WTC11 (cell line): ENCODE measurements around the gene COL1A1. TPM values are rescaled to one million over a fixed set of nuclear protein-coding genes. Genes with fewer than 3 reads are reported as not detected.

Source experiments
- ATAC-seq: fragments of 200-7000 bp; cut with Tn5 transposase; 2 replicates; pipeline ENCODE4 v1.10.0; 2021; ENCODE audit warnings: mild to moderate bottlenecking, moderate library complexity
- CTCF ChIA-PET: fragments of 300-600 bp; sonication (Branson Sonifier 250); formaldehyde crosslinking; loops from one replicate; lab custom pipeline; 2021; ENCODE audit warnings: antibody characterized with exemption; lab: Charles Lee
- POLR2A ChIA-PET: fragments of 350-600 bp; sonication (Branson Sonifier 250); formaldehyde crosslinking; loops from one replicate; lab custom pipeline; 2021; ENCODE audit warnings: antibody characterized with exemption; lab: Charles Lee
- DNase-seq: peaks from one replicate; pipeline ENCODE4 v3.0.0; 2021; ENCODE audit warnings: low spot score
- H3K27ac Mint-ChIP-seq: 2 replicates; pipeline ENCODE4 v1.8.0; 2021; ENCODE audit warnings: mixed read lengths
- H3K27me3 Mint-ChIP-seq: 2 replicates; pipeline ENCODE4 v1.8.0; 2021; ENCODE audit warnings: low read depth, mild to moderate bottlenecking, moderate library complexity, mixed read lengths
- H3K36me3 Mint-ChIP-seq: 2 replicates; pipeline ENCODE4 v1.8.0; 2021; ENCODE audit warnings: mixed read lengths
- H3K4me1 Mint-ChIP-seq: 2 replicates; pipeline ENCODE4 v1.8.0; 2022; ENCODE audit warnings: mixed read lengths
- H3K4me3 Mint-ChIP-seq: 2 replicates; pipeline ENCODE4 v1.8.0; 2021; ENCODE audit warnings: mild to moderate bottlenecking, moderate library complexity, mixed read lengths
- H3K9me3 Mint-ChIP-seq: 2 replicates; pipeline ENCODE4 v1.8.0; 2021; ENCODE audit warnings: mixed read lengths
- ARID4B ChIP-seq: sonication (generic); formaldehyde crosslinking; IDR thresholded peaks from 2 replicates; pipeline ENCODE4 v1.8.0; 2023; ENCODE audit warnings: missing genetic modification reagents, mild to moderate bottlenecking, borderline replicate concordance
- ETV6 ChIP-seq: sonication (generic); formaldehyde crosslinking; IDR thresholded peaks from 2 replicates; pipeline ENCODE4 v1.8.1; 2022; ENCODE audit warnings: mild to moderate bottlenecking, missing genetic modification reagents
- GRHL2 ChIP-seq: fragments of 250-450 bp; sonication (Bioruptor Pico); IDR thresholded peaks from 2 replicates; pipeline ENCODE4 v1.8.0; 2022; ENCODE audit warnings: mild to moderate bottlenecking, moderate library complexity; ENCODE audit not compliant: insufficient replicate concordance, severe bottlenecking
- JUN ChIP-seq: sonication (generic); formaldehyde crosslinking; IDR thresholded peaks from 2 replicates; pipeline ENCODE4 v1.8.0; 2023; ENCODE audit warnings: mild to moderate bottlenecking, missing genetic modification reagents
- MAX ChIP-seq: sonication (generic); formaldehyde crosslinking; IDR thresholded peaks from 2 replicates; pipeline ENCODE4 v1.8.0; 2022; ENCODE audit warnings: mild to moderate bottlenecking, missing genetic modification reagents
- MXD4 ChIP-seq: fragments of 250-450 bp; sonication (Bioruptor Pico); IDR thresholded peaks from 2 replicates; pipeline ENCODE4 v1.8.0; 2021; ENCODE audit warnings: mild to moderate bottlenecking, moderate library complexity, borderline replicate concordance
- NFATC4 ChIP-seq: fragments of 250-450 bp; sonication (Bioruptor Pico); IDR thresholded peaks from 2 replicates; pipeline ENCODE4 v1.9.0; 2021; ENCODE audit warnings: mild to moderate bottlenecking
- NFE2L1 ChIP-seq: sonication (generic); formaldehyde crosslinking; IDR thresholded peaks from 2 replicates; pipeline ENCODE4 v1.8.1; 2023; ENCODE audit warnings: missing genetic modification reagents
- NR2C2 ChIP-seq: sonication (generic); formaldehyde crosslinking; IDR thresholded peaks from 2 replicates; pipeline ENCODE4 v1.8.0; 2022; ENCODE audit warnings: mild to moderate bottlenecking, missing genetic modification reagents
- OVOL2 ChIP-seq: fragments of 250-450 bp; sonication (Bioruptor Pico); IDR thresholded peaks from 2 replicates; pipeline ENCODE4 v1.9.0; 2021; ENCODE audit warnings: mild to moderate bottlenecking, borderline replicate concordance
- PRDM15 ChIP-seq: sonication (generic); formaldehyde crosslinking; IDR thresholded peaks from 2 replicates; pipeline ENCODE4 v1.8.0; 2022; ENCODE audit warnings: missing genetic modification reagents
- TCF7 ChIP-seq: sonication (generic); formaldehyde crosslinking; IDR thresholded peaks from 2 replicates; pipeline ENCODE4 v1.8.0; 2022; ENCODE audit warnings: mild to moderate bottlenecking, low read depth, missing genetic modification reagents, moderate library complexity
- ZNF138 ChIP-seq: sonication (generic); formaldehyde crosslinking; conservative IDR thresholded peaks from 2 replicates; pipeline ENCODE4 v1.8.1; 2022; ENCODE audit warnings: mild to moderate bottlenecking, moderate library complexity, missing genetic modification reagents
- ZNF219 ChIP-seq: sonication (generic); formaldehyde crosslinking; IDR thresholded peaks from 2 replicates; pipeline ENCODE4 v1.8.0; 2023; ENCODE audit warnings: missing genetic modification reagents, mild to moderate bottlenecking, borderline replicate concordance
- ZNF232 ChIP-seq: sonication (generic); formaldehyde crosslinking; IDR thresholded peaks from 2 replicates; pipeline ENCODE4 v1.8.0; 2022; ENCODE audit warnings: mild to moderate bottlenecking, missing genetic modification reagents
- ZNF317 ChIP-seq: sonication (generic); formaldehyde crosslinking; IDR thresholded peaks from 2 replicates; pipeline ENCODE4 v1.8.1; 2023; ENCODE audit warnings: low read depth, mild to moderate bottlenecking, moderate library complexity, missing genetic modification reagents, borderline replicate concordance
- ZNF423 ChIP-seq: fragments of 250-450 bp; sonication (Bioruptor Pico); IDR thresholded peaks from 2 replicates; pipeline ENCODE4 v2.1.2; 2022; ENCODE audit warnings: mild to moderate bottlenecking, moderate library complexity
- total RNA-seq: library from RNA; stranded (reverse); gene quantifications from 3 replicates; pipeline ENCODE4 v1.2.3, GENCODE V29; 2021
- TF ChIP-seq, protein P1 (sequence below): sonication (generic); formaldehyde crosslinking; IDR thresholded peaks from 2 replicates; pipeline ENCODE4 v1.8.1; 2022; ENCODE audit warnings: low read depth, missing genetic modification reagents, borderline replicate concordance
- TF ChIP-seq, protein P2 (sequence below): fragments of 250-450 bp; sonication (Bioruptor Pico); IDR thresholded peaks from 2 replicates; pipeline ENCODE4 v2.1.2; 2022; ENCODE audit warnings: mild to moderate bottlenecking, moderate library complexity
- TF ChIP-seq, protein P3 (sequence below): sonication (generic); formaldehyde crosslinking; IDR thresholded peaks from 2 replicates; pipeline ENCODE4 v1.8.1; 2023; ENCODE audit warnings: mild to moderate bottlenecking, missing genetic modification reagents

The COL1A1 gene
- total RNA-seq, 1 experiment from 2014 or later: 52.1 TPM

GRCh38 chr17:50192618-50193291, 8.7 kb downstream of the COL1A1 start (continued):
- TF ChIP-seq, protein P1, sequence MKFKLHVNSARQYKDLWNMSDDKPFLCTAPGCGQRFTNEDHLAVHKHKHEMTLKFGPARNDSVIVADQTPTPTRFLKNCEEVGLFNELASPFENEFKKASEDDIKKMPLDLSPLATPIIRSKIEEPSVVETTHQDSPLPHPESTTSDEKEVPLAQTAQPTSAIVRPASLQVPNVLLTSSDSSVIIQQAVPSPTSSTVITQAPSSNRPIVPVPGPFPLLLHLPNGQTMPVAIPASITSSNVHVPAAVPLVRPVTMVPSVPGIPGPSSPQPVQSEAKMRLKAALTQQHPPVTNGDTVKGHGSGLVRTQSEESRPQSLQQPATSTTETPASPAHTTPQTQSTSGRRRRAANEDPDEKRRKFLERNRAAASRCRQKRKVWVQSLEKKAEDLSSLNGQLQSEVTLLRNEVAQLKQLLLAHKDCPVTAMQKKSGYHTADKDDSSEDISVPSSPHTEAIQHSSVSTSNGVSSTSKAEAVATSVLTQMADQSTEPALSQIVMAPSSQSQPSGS (CRISPR knock-in tag): no peak
- TF ChIP-seq ZNF138 (CRISPR knock-in tag): no peak
- TF ChIP-seq, all 79 proteins: peak for 0

- no peaks in the 10 kb centered on the region for H3K4me1 Mint-ChIP-seq
- no peaks in the 10 kb centered on the region for H3K27me3 Mint-ChIP-seq
- TF ChIP-seq ZNF232: no peak
- TF ChIP-seq MXD4 (CRISPR knock-in tag): no peak
- no peak for TF ChIP-seq ARID4B (CRISPR knock-in tag)
- TF ChIP-seq MAX (CRISPR knock-in tag): no peak
- TF ChIP-seq ZNF317 (CRISPR knock-in tag): no peak
- TF ChIP-seq NFATC4: no peak
- TF ChIP-seq ZNF219 (CRISPR knock-in tag): no peak
- TF ChIP-seq, protein P2, sequence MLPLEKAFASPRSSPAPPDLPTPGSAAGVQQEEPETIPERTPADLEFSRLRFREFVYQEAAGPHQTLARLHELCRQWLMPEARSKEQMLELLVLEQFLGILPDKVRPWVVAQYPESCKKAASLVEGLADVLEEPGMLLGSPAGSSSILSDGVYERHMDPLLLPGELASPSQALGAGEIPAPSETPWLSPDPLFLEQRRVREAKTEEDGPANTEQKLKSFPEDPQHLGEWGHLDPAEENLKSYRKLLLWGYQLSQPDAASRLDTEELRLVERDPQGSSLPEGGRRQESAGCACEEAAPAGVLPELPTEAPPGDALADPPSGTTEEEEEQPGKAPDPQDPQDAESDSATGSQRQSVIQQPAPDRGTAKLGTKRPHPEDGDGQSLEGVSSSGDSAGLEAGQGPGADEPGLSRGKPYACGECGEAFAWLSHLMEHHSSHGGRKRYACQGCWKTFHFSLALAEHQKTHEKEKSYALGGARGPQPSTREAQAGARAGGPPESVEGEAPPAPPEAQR (CRISPR knock-in tag): no peak
- no peak for TF ChIP-seq TCF7 (CRISPR knock-in tag)
- no peak for TF ChIP-seq PRDM15 (CRISPR knock-in tag)
- TF ChIP-seq ETV6: no peak
- TF ChIP-seq GRHL2 (CRISPR knock-in tag): no peak
- no peak for TF ChIP-seq JUN (CRISPR knock-in tag)
- TF ChIP-seq ZNF423 (CRISPR knock-in tag): no peak
- TF ChIP-seq, protein P3, sequence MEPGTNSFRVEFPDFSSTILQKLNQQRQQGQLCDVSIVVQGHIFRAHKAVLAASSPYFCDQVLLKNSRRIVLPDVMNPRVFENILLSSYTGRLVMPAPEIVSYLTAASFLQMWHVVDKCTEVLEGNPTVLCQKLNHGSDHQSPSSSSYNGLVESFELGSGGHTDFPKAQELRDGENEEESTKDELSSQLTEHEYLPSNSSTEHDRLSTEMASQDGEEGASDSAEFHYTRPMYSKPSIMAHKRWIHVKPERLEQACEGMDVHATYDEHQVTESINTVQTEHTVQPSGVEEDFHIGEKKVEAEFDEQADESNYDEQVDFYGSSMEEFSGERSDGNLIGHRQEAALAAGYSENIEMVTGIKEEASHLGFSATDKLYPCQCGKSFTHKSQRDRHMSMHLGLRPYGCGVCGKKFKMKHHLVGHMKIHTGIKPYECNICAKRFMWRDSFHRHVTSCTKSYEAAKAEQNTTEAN (CRISPR knock-in tag): no peak
- no peak for TF ChIP-seq NR2C2 (CRISPR knock-in tag)
- TF ChIP-seq OVOL2 (CRISPR knock-in tag): no peak
- no peak for TF ChIP-seq NFE2L1
- no peak overlapping the region for H3K4me3 Mint-ChIP-seq
- ATAC-seq (no peak), DNase-seq (no peak)
- no peaks in the 10 kb centered on the region for H3K9me3 Mint-ChIP-seq
- H3K27ac Mint-ChIP-seq: no peak overlapping the region
- ChIA-PET POLR2A (no interaction called here), CTCF (interaction anchor here (1.3 to 2.0 kb wide), 2 partner anchors 14 to 22 kb away, joined by 6 read pairs; no protein-coding TSS in a partner anchor)
- H3K36me3 Mint-ChIP-seq: peaks cover 3% of the 10 kb centered on the region
These were observed 9.2 kb downstream of the COL1A1 start for GRCh38 chr17:50192144-50192617.
